Thymus (tissue), 11 donors: ENCODE results near the gene VWC2L. TPM values are rescaled to one million over a fixed set of nuclear protein-coding genes. Genes with fewer than 3 reads are reported as not detected.

ENCODE experiments used
- DNase-seq, 9 donors: peaks; one replicate each; pipeline ENCODE4 v3.0.0-alpha.2; 2013; ENCODE audit warnings: low spot score in 9 of 9, low read depth in 6 of 9, missing footprints in 1 of 9
- H3K27ac ChIP-seq, 2 donors: one replicate each; pipeline ENCODE4 v1.5.1; 2013; ENCODE audit warnings: control low read depth in 1 of 2, low read depth in 1 of 2, low read length in 1 of 2, mild to moderate bottlenecking in 1 of 2, moderate library complexity in 1 of 2
- H3K27me3 ChIP-seq, 2 donors: one replicate each; pipeline ENCODE4 v1.5.1; 2013; ENCODE audit warnings: low read length in 1 of 2; ENCODE audit not compliant: control insufficient read depth in 2 of 2, insufficient read depth in 1 of 2
- H3K36me3 ChIP-seq, 2 donors: one replicate each; pipeline ENCODE4 v1.5.1; 2013; ENCODE audit warnings: low read length in 1 of 2, mild to moderate bottlenecking in 1 of 2, moderate library complexity in 1 of 2; ENCODE audit not compliant: control insufficient read depth in 2 of 2, insufficient read depth in 2 of 2
- H3K4me1 ChIP-seq, 2 donors: one replicate each; pipeline ENCODE4 v1.5.1; 2013; ENCODE audit warnings: low read length in 2 of 2; ENCODE audit not compliant: control insufficient read depth in 2 of 2, insufficient read depth in 2 of 2
- H3K4me3 ChIP-seq, 2 donors: one replicate each; pipeline ENCODE4 v1.5.1; 2013; ENCODE audit warnings: low read length in 2 of 2, control low read depth in 1 of 2, mild to moderate bottlenecking in 1 of 2
- H3K9me3 ChIP-seq, 2 donors: one replicate each; pipeline ENCODE4 v1.5.1; 2013; ENCODE audit warnings: low read length in 1 of 2, mild to moderate bottlenecking in 1 of 2; ENCODE audit not compliant: control insufficient read depth in 2 of 2, insufficient read depth in 1 of 2
- WGBS: extraction: QIAGEN DNeasy Blood & Tissue Kit; methylation state at CpG from one replicate; pipeline ENCODE4 v1.1.7; 2013; 5-methylcytosine and 5-hydroxymethylcytosine counted together
- polyA plus RNA-seq: library from polyadenylated mRNA; stranded (reverse); fragments of 200-250 nt; gene quantifications from one replicate; pipeline ENCODE4 v1.2.3, GENCODE V29; 2013
- total RNA-seq: library from RNA; stranded (reverse); fragments of 120-200 nt; gene quantifications from one replicate; pipeline ENCODE4 v1.2.4, GENCODE V29; 2013
- donor health status: healthy.

VWC2L gene
- total and polyA plus RNA-seq, 2 donors, result 0.02 TPM; not detected in 1

DNA sequence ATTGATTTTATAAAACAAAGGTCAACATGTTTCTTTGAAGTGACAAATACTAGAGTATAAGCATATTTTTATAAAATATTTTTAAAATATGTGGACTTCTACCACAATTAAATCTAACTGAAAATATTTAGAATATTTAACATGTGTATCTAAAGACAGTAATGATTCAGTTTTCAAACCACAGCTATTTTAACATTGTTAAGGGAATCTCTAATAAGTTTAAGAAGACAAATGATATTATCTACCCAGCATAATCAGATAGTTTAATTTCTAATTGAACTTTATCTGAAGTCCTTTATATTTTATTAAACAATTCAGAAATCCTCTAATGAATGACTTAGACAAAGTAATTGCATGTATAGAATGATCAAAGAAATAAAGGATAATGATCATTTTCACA lies 96.2 kb downstream of the VWC2L start:
- H3K4me3 ChIP-seq, result no peak overlapping the region
- DNase-seq, result no peak
- no peaks in the 10 kb centered on the region for H3K36me3 ChIP-seq
- no peaks in the 10 kb centered on the region for H3K9me3 ChIP-seq
- no peaks in the 10 kb centered on the region for H3K27me3 ChIP-seq
- H3K4me1 ChIP-seq, result no peaks in the 10 kb centered on the region
- no peak overlapping the region for H3K27ac ChIP-seq

DNA sequence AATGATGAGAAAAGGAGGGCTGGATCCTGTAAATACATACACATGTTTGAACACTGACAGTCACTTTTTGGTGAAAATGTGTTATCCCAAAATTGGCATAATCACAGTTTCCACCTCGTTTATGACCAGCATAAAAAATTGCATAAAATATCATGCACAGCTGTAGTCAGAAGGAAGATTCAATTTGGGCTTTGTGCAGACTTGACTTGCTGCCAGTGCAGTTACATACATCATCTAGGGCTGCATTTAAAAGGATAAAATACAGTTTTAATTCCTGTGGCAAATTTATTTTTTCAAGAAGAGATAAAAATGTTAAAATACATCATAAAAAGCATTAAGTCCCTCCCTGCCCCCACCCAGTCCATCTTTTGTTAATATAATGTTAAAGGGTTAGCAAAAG lies 103.8 kb downstream of the VWC2L start:
- H3K9me3 ChIP-seq, result no peaks in the 10 kb centered on the region
- H3K27ac ChIP-seq, result no peak overlapping the region
- WGBS, result 73% methylated on average over 1 of the region's 1 CpG
- no peaks in the 10 kb centered on the region for H3K27me3 ChIP-seq
- no peak for DNase-seq
- no peaks in the 10 kb centered on the region for H3K36me3 ChIP-seq
- H3K4me1 ChIP-seq, result no peaks in the 10 kb centered on the region
- H3K4me3 ChIP-seq, result no peak overlapping the region

DNA sequence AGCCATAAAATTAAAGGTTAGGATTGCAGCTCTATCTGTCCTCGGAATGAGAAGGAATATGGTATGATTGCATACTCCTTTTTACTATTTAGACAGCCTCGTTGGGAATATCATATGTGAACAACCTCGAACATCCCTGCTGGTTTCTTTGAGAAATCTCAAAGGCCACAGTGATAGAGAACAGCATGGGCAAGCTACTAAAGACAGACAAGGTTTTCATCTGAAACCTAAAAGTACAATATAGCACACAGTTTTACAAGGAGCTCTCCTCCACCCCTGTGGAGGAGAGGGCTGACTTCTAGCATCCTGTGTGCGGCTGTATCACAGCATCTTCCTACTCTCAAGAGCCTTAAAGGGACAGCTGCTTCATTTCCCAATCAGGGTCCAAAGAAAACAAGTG lies 104.3 kb downstream of the VWC2L start:
- Histone ChIP-seq H3K9me3 (no peaks in the 10 kb centered on the region), H3K27ac (no peak overlapping the region), H3K27me3 (no peaks in the 10 kb centered on the region), H3K36me3 (no peaks in the 10 kb centered on the region), H3K4me1 (no peaks in the 10 kb centered on the region), H3K4me3 (no peak overlapping the region)
- no peak for DNase-seq
- 82% methylated on average over 4 of the region's 4 CpGs for WGBS

DNA sequence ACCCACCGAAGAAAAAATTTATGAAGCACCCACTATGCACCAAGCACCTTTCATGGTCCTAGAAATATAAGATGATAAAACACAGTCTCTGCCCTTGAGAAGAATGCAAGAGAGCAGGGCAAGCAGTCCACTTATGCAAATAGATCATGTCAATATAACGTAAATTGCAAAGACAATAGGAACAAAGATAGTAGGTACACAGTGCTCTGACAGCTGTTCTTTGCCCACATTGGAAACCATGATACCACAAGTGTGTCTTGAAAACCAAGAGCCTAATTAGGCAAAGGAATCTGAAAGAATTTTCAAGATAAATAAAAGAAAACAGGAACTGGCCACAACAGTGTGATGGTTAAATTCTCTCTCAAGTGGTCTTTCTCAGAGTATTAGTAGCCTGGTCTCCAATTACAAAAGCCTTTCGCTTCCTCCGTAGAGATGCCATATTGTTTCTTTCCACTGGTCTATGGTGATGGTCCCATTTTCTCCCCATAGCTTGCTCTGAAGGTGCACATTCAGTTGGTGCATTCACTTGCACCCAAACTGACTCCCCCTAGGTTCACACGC lies 108.5 kb downstream of the VWC2L start:
- no peaks in the 10 kb centered on the region for H3K27me3 ChIP-seq
- WGBS, result 98% methylated on average over 5 of the region's 5 CpGs
- no peaks in the 10 kb centered on the region for H3K4me1 ChIP-seq
- no peak overlapping the region for H3K4me3 ChIP-seq
- no peak for DNase-seq
- no peak overlapping the region for H3K27ac ChIP-seq
- no peaks in the 10 kb centered on the region for H3K9me3 ChIP-seq
- no peaks in the 10 kb centered on the region for H3K36me3 ChIP-seq

DNA sequence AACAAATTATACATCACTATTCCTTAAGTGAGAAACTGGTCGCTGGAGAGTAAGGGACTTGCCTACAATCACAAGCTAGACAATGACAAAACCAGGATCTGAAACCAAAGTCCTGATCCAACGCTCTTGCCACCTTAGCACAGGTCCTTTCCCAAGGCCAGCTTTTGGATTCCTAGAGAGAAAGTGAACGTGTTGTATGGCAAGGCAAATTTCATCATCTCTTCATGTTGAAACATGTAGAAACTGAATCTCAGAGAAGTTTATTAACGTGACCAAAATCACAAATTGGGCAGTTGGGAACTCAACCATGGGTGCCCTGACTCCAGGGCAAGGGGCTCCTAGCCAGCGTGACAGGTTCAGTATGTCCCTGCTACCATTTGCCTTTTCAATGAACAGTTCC lies 118.2 kb downstream of the VWC2L start:
- 94% methylated on average over 5 of the region's 5 CpGs for WGBS
- DNase-seq, result no peak

DNA sequence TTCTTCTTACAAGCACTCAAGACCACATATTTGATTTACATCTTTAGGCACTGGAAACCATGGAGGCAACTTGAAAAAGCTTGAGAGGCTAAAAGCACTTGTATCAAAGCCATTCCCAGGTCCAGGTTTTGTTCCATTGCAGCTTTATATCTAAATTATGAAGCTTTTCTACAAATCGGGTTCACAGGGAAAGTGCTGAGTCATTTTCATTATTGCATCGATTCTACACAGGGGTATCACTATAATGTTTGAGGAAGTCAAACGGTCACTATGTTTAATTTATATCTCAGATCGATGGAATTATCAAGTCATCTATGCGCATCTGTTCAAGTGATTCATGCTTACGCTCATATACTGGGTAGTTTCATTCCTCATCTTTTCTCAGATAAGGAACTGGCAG lies 118.7 kb downstream of the VWC2L start:
- no peak for DNase-seq
- H3K4me3 ChIP-seq, result no peak overlapping the region
- H3K36me3 ChIP-seq, result no peaks in the 10 kb centered on the region
- H3K27me3 ChIP-seq, result no peaks in the 10 kb centered on the region
- 94% methylated on average over 6 of the region's 6 CpGs for WGBS
- no peak overlapping the region for H3K27ac ChIP-seq
- no peaks in the 10 kb centered on the region for H3K4me1 ChIP-seq
- H3K9me3 ChIP-seq, result no peaks in the 10 kb centered on the region

More for the DNA sequence above, 118.2 kb downstream of the VWC2L start:
- no peaks in the 10 kb centered on the region for H3K36me3 ChIP-seq
- no peaks in the 10 kb centered on the region for H3K4me1 ChIP-seq
- H3K4me3 ChIP-seq, result no peak overlapping the region
- H3K9me3 ChIP-seq, result no peaks in the 10 kb centered on the region
- no peaks in the 10 kb centered on the region for H3K27me3 ChIP-seq
- no peak overlapping the region for H3K27ac ChIP-seq

DNA sequence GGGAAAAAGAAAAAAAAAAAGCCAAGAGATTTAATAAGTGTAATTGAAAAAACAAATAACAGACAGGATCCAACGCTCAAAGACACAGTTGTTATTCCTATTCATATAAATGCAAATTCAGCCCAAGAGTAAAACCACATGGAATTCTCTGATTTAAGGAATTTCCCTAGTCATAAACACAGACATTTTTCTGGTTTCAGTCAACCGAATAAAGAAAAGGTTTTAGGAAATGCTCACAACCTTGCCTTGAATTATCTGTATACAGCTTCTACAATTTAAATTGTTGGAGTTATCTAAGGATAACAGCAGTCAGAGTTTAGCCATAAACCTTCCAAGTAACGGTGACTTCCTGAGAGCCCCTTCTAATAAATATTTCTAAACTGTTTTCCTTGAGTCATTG lies 122.7 kb downstream of the VWC2L start:
- Histone ChIP-seq H3K36me3 (no peaks in the 10 kb centered on the region), H3K27ac (no peak overlapping the region), H3K4me3 (no peak overlapping the region), H3K9me3 (no peaks in the 10 kb centered on the region), H3K27me3 (no peaks in the 10 kb centered on the region), H3K4me1 (no peaks in the 10 kb centered on the region)
- no peak for DNase-seq
- 91% methylated on average over 3 of the region's 3 CpGs for WGBS

DNA sequence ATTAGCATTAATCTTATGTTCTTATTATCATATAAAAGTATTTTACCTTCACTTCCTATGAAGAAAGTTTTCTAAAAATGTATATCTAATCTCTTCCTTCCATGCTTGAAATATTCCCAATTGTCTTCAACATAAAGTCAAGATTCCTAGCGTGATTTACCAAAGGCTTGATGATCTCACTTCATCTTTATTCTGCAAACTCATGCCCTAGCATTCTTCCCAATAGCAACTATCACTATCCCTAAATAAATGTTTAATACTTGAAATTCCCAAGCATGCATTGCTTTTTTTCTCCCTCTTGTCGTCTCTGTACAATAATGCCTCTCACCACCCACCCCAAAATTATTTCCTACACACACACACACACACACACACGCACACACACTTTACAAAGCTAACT lies 125.8 kb downstream of the VWC2L start:
- H3K9me3 ChIP-seq, result no peaks in the 10 kb centered on the region
- no peaks in the 10 kb centered on the region for H3K27me3 ChIP-seq
- H3K36me3 ChIP-seq, result no peaks in the 10 kb centered on the region
- no peak overlapping the region for H3K4me3 ChIP-seq
- H3K27ac ChIP-seq, result no peak overlapping the region
- DNase-seq, result no peak
- no peaks in the 10 kb centered on the region for H3K4me1 ChIP-seq
- WGBS, result 91% methylated on average over 3 of the region's 3 CpGs

DNA sequence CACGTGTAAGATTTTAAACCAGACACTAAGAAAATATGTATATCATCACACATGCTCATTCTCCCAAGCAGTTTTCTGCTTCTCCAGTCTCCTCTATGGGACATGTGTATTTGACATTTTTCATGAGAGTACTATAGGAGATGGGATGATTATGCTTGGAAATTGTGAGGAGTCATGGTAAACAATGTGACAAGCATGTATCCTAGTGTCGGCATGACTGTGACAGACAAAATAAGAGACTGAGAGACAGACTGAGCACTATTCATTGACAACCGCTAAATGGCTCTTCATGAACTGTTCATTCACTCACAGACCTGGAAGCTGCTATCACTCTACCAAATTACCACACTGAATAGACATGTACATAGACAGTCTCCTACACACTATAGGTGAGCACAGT lies 127.1 kb downstream of the VWC2L start:
- no peaks in the 10 kb centered on the region for H3K36me3 ChIP-seq
- no peak for DNase-seq
- 73% methylated on average over 3 of the region's 3 CpGs for WGBS

DNA sequence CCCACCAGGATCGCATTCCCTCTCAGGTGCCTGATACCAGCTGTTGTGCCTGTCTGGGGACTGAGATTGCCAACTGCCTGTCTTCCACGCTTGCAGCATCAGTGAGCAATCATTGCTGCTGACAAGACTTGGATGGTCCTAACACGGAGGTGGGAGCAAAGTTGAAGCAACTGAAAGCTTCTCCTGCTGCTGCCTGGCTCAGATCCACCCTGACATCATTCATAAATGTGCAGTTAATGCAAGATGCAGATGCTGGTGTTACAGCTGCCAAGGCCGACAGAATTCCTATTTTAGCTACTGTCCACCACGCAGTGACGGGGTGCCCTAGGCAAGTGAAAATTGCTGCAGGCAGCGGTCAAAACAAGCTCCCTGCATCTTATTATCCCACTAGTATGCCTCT lies 131.4 kb downstream of the VWC2L start:
- H3K27ac ChIP-seq, result no peak overlapping the region
- 89% methylated on average over 7 of the region's 7 CpGs for WGBS
- no peak overlapping the region for H3K4me3 ChIP-seq
- DNase-seq, result no peak
- no peaks in the 10 kb centered on the region for H3K9me3 ChIP-seq
- no peaks in the 10 kb centered on the region for H3K27me3 ChIP-seq
- H3K36me3 ChIP-seq, result no peaks in the 10 kb centered on the region
- H3K4me1 ChIP-seq, result no peaks in the 10 kb centered on the region

More for the DNA sequence above, 127.1 kb downstream of the VWC2L start:
- no peak overlapping the region for H3K4me3 ChIP-seq
- H3K27ac ChIP-seq, result no peak overlapping the region
- H3K4me1 ChIP-seq, result no peaks in the 10 kb centered on the region
- H3K9me3 ChIP-seq, result no peaks in the 10 kb centered on the region
- no peaks in the 10 kb centered on the region for H3K27me3 ChIP-seq
